Endothelial cell of umbilical vein (primary cell): ENCODE results near the gene ABHD8.

Experiments
- EZH2 ChIP-seq: IDR thresholded peaks from 2 replicates; pipeline ENCODE4 v1.6.1; 2012; ENCODE audit warnings: borderline replicate concordance, low read depth, mild to moderate bottlenecking, moderate library complexity, low read length, inconsistent platforms; ENCODE audit not compliant: severe bottlenecking
- FOS ChIP-seq: IDR thresholded peaks from 2 replicates; pipeline ENCODE4 v1.6.1; 2011; ENCODE audit warnings: mild to moderate bottlenecking, low read length, moderate library complexity, borderline replicate concordance; ENCODE audit not compliant: insufficient read depth
- JUN ChIP-seq: IDR thresholded peaks from 2 replicates; pipeline ENCODE4 v1.6.1; 2011; ENCODE audit warnings: borderline replicate concordance, low read depth; ENCODE audit not compliant: insufficient read length, insufficient read depth
- MYC ChIP-seq: IDR thresholded peaks from one replicate; pipeline ENCODE4 v1.6.1; 2011; ENCODE audit warnings: mild to moderate bottlenecking, low read depth, low read length
- POLR2A ChIP-seq: IDR thresholded peaks from 2 replicates; pipeline ENCODE4 v1.6.1; 2012; ENCODE audit warnings: low read depth, mild to moderate bottlenecking, control low read depth, low read length
- POLR2AphosphoS5 ChIP-seq: IDR thresholded peaks from 2 replicates; pipeline ENCODE4 v1.6.1; 2012; ENCODE audit warnings: low read depth, mild to moderate bottlenecking, control low read depth, low read length, moderate library complexity; ENCODE audit not compliant: insufficient read depth
- TF ChIP-seq, protein P1 (sequence below), 2 donors: IDR thresholded peaks; 1 replicate in 1 of 2; 2 replicates in 1 of 2; pipeline ENCODE4 v1.5.1; 2011; ENCODE audit warnings: low read length in 2 of 2, mild to moderate bottlenecking in 2 of 2, moderate library complexity in 2 of 2, control low read depth in 1 of 2, inconsistent platforms in 1 of 2, low read depth in 1 of 2; ENCODE audit not compliant: insufficient read depth in 1 of 2; ENCODE audit errors: extremely low read depth in 1 of 2
- TF ChIP-seq, protein P2 (sequence below): IDR thresholded peaks from 2 replicates; pipeline ENCODE4 v1.6.1; 2011; ENCODE audit not compliant: insufficient read depth, insufficient read length

DNA sequence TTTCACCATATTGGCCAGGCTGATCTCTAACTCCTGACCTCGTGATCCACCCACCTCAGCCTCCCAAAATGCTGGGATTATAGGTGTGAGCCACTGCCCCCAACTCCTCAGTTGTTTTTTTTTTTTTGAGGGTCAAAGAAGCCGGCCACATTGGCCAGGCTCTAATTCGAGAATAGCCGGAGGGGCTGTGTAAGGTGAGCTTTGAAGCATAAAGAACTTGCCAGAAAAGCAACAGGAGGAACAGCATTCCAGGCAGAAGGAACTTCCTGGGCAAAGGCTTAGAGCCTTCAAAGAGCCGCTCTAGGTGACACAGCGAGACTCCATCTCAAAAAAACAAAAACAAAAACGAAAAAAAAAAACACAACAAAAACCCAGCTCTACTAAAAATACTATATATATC lies 37.2 kb downstream of the ABHD8 start:
- TF ChIP-seq, protein P1, sequence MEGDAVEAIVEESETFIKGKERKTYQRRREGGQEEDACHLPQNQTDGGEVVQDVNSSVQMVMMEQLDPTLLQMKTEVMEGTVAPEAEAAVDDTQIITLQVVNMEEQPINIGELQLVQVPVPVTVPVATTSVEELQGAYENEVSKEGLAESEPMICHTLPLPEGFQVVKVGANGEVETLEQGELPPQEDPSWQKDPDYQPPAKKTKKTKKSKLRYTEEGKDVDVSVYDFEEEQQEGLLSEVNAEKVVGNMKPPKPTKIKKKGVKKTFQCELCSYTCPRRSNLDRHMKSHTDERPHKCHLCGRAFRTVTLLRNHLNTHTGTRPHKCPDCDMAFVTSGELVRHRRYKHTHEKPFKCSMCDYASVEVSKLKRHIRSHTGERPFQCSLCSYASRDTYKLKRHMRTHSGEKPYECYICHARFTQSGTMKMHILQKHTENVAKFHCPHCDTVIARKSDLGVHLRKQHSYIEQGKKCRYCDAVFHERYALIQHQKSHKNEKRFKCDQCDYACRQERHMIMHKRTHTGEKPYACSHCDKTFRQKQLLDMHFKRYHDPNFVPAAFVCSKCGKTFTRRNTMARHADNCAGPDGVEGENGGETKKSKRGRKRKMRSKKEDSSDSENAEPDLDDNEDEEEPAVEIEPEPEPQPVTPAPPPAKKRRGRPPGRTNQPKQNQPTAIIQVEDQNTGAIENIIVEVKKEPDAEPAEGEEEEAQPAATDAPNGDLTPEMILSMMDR (IDR thresholded peaks at IDR 0.05; ENCODE audit: extremely low read depth in 1 of 2, insufficient read depth in 1 of 2, low read depth in 1 of 2, low read length in 2 of 2), result no peak
- TF ChIP-seq POLR2AphosphoS5, result no peak
- TF ChIP-seq POLR2A, result no peak
- TF ChIP-seq, protein P2, sequence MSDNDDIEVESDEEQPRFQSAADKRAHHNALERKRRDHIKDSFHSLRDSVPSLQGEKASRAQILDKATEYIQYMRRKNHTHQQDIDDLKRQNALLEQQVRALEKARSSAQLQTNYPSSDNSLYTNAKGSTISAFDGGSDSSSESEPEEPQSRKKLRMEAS, result no peak
- TF ChIP-seq EZH2, result no peak
- TF ChIP-seq MYC, result no peak
- no peak for TF ChIP-seq JUN
- TF ChIP-seq FOS, result no peak
